GM19467 (cell line): ENCODE results near the gene MLST8.
"Not testable (repeated sequence)": the region's sequence is repeated elsewhere in the genome, so short reads cannot be mapped to it uniquely, and the experiment has no call there.

Experiments used
- ATAC-seq: cut with Tn5 transposase; IDR thresholded peaks from one replicate; pipeline ENCODE4 v1.9.1; 2021; ENCODE audit warnings: mild to moderate bottlenecking, moderate library complexity; ENCODE audit not compliant: unreplicated experiment

Gene MLST8

GRCh38 chr16:2231016-2231931, 26.0 kb downstream of the MLST8 start:
- ATAC-seq: no peak

- no peak for ATAC-seq
These were observed 27.1 kb downstream of the MLST8 start for GRCh38 chr16:2232094-2232990.

GRCh38 chr16:2233046-2233775, 28.0 kb downstream of the MLST8 start:
- no peak for ATAC-seq

- no peak for ATAC-seq
These were observed 28.9 kb downstream of the MLST8 start for GRCh38 chr16:2233872-2234812.

- no peak for ATAC-seq
These were observed 29.5 kb downstream of the MLST8 start for GRCh38 chr16:2234813-2235170.

- ATAC-seq: no peak
These were observed 30.0 kb downstream of the MLST8 start for GRCh38 chr16:2235234-2235651.

GRCh38 chr16:2235695-2236336, 30.6 kb downstream of the MLST8 start:
- no peak for ATAC-seq

- no peak for ATAC-seq
These were observed 31.3 kb downstream of the MLST8 start, which contains the start of gene DNASE1L2 for GRCh38 chr16:2236337-2237101. Gene DNASE1L2, plus strand, starts transcription at chr16:2236444. Its CDS starts 373 bp downstream, at chr16:2236817.

GRCh38 chr16:2237102-2237482, 31.8 kb downstream of the MLST8 start:
- no peak for ATAC-seq

GRCh38 chr16:2237493-2238149, 32.4 kb downstream of the MLST8 start:
- no peak for ATAC-seq

GRCh38 chr16:2238150-2238837, 33.0 kb downstream of the MLST8 start:
- ATAC-seq: no peak

- no peak for ATAC-seq
These were observed 33.8 kb downstream of the MLST8 start for GRCh38 chr16:2238838-2239675.

- not testable (repeated sequence) for ATAC-seq
These were observed 35.1 kb downstream of the MLST8 start for GRCh38 chr16:2240331-2240730.

- no peak for ATAC-seq
These were observed 37.3 kb downstream of the MLST8 start for GRCh38 chr16:2242598-2242997.

GRCh38 chr16:2243031-2243528, 37.8 kb downstream of the MLST8 start:
- ATAC-seq: no peak

GRCh38 chr16:2243781-2244180, 38.5 kb downstream of the MLST8 start:
- ATAC-seq: no peak
